ENCODE data around the gene MED27. TPM values are rescaled to one million over a fixed set of nuclear protein-coding genes. Genes with fewer than 3 reads are reported as not detected.

MED27 gene
- total RNA-seq, 1 donor from 2014 or later = 10.5 TPM

DNA sequence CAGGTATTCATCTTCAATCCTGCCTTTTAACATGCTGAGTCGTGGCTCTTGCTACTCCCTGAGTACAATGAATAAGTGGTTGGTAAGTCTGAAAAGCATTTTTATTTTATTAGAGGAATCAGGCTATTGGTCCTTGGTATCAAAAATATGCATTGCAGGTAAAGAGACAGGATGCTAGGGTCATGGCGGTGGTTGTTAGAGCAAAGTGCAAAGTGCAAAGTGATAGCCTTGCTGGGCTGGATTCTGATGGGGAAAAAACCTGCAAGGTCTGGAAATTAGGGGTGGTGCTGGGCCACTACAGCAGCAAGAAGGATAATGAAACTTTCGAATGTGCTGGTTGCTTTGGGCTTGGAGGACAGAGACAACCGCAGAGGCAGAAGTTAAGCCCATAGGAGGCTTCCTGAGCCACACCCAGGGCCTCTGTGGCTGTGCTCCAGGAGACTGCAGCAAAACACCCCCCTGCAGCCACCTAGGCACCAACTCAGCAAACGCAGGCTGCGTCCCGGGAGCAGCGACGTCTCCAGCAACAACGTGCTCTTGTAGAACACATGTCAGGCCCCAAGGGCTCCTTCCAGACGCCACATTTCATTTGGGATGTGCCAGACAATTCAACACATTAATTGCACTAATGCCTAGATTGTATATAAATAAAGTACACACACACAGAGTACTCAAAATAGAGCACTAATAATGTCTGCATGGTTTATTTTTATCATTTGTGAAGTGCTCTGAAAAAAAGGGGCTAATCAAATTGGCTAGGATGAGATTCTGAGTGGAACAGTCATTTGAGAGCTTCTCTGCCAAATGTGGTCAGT is 190.0 kb downstream of the MED27 start:
- Histone ChIP-seq H3K27me3 (ENCODE audit: control insufficient read depth, insufficient read depth, low read length) (no peaks in the 10 kb centered on the region), H3K36me3 (ENCODE audit: control insufficient read depth, insufficient read depth, low read length) (no peaks in the 10 kb centered on the region), H3K4me3 (ENCODE audit: low read depth, low read length) (no peak overlapping the region)
- TF ChIP-seq, protein P1, sequence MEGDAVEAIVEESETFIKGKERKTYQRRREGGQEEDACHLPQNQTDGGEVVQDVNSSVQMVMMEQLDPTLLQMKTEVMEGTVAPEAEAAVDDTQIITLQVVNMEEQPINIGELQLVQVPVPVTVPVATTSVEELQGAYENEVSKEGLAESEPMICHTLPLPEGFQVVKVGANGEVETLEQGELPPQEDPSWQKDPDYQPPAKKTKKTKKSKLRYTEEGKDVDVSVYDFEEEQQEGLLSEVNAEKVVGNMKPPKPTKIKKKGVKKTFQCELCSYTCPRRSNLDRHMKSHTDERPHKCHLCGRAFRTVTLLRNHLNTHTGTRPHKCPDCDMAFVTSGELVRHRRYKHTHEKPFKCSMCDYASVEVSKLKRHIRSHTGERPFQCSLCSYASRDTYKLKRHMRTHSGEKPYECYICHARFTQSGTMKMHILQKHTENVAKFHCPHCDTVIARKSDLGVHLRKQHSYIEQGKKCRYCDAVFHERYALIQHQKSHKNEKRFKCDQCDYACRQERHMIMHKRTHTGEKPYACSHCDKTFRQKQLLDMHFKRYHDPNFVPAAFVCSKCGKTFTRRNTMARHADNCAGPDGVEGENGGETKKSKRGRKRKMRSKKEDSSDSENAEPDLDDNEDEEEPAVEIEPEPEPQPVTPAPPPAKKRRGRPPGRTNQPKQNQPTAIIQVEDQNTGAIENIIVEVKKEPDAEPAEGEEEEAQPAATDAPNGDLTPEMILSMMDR (IDR thresholded peaks at IDR 0.05; ENCODE audit: insufficient read depth, low read length, severe bottlenecking) = no peak
- DNase-seq (ENCODE audit: low read depth) (no peak), FAIRE-seq (no peak)

DNA sequence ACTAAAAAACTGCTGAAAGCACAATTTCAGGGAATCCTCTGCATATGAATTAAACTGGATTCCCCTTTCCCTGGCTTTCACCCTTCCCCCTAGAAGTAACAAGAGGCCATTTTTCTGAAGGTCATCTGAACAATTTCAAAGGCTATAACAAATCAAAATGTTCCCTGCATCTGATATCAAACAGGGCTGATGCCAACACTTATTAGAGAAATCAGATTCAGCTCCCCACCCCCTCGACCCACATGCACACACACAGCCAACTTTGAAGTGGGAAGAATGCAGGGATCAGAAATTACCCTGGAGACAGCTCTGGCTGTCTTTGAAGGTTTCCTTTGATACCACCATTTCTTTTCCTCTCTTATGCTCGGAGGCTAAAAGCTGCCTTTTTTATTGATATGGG is 190.7 kb downstream of the MED27 start:
- no peaks in the 10 kb centered on the region for H3K27me3 ChIP-seq (ENCODE audit: control insufficient read depth, insufficient read depth, low read length)
- H3K36me3 ChIP-seq (ENCODE audit: control insufficient read depth, insufficient read depth, low read length) = peaks cover 1% of the 10 kb centered on the region
- no peak overlapping the region for H3K4me3 ChIP-seq (ENCODE audit: low read depth, low read length)
- no peak for FAIRE-seq
- DNase-seq (ENCODE audit: low read depth) = no peak
- TF ChIP-seq, protein P1 (IDR thresholded peaks at IDR 0.05; ENCODE audit: insufficient read depth, low read length, severe bottlenecking) = no peak

DNA sequence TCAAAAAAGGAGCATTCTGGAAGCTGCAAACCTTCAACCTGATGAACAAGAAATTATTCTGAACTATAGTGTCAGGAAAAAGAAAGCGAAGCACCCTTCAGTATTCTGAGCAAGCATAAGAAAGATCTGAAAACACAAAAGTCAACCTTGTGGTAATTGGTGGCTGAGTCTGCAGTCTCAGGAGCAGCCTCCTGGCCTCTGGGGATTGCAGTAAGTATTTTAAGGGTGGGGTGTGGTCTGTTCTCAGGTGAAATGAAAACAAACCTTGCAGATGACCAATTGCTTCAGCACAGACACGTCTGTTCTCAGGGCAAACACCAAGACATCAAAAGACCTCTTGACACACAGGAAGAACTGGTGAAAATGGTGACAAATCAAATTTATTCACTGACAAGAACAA is 192.0 kb downstream of the MED27 start:
- Histone ChIP-seq H3K27me3 (ENCODE audit: control insufficient read depth, insufficient read depth, low read length) (no peaks in the 10 kb centered on the region), H3K4me3 (ENCODE audit: low read depth, low read length) (no peak overlapping the region), H3K36me3 (ENCODE audit: control insufficient read depth, insufficient read depth, low read length) (peaks cover 3% of the 10 kb centered on the region)
- TF ChIP-seq, protein P1 (IDR thresholded peaks at IDR 0.05; ENCODE audit: insufficient read depth, low read length, severe bottlenecking) = no peak
- DNase-seq (ENCODE audit: low read depth) (no peak), FAIRE-seq (no peak)

DNA sequence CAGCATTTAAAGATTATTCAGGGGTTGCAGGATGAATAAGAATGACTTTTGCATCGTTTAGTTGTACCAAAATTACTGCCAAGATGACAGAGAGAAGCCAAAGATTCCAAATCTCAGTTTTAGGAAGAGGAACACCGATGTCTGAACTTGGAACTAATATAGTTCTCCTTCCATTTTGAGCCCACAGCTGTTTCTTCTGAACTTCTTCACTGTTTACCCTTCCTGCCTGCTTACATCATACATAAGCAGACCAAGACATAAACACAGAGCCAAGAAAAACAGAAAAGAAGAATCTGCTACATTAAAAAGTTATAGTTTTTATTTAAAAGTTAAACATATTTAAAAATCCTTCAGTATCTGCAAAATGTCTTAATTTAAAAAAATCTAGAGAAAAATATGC is 192.8 kb downstream of the MED27 start:
- FAIRE-seq (no peak), DNase-seq (ENCODE audit: low read depth) (no peak)
- Histone ChIP-seq H3K36me3 (ENCODE audit: control insufficient read depth, insufficient read depth, low read length) (peaks cover 3% of the 10 kb centered on the region), H3K4me3 (ENCODE audit: low read depth, low read length) (no peak overlapping the region), H3K27me3 (ENCODE audit: control insufficient read depth, insufficient read depth, low read length) (no peaks in the 10 kb centered on the region)
- TF ChIP-seq, protein P1 (IDR thresholded peaks at IDR 0.05; ENCODE audit: insufficient read depth, low read length, severe bottlenecking) = no peak

- FAIRE-seq (no peak), DNase-seq (ENCODE audit: low read depth) (no peak)
These were observed 194.5 kb downstream of the MED27 start for GRCh38 chr9:131885144-131885609.

More at GRCh38 chr9:131885144-131885609, 194.5 kb downstream of the MED27 start:
- TF ChIP-seq, protein P1 (IDR thresholded peaks at IDR 0.05; ENCODE audit: insufficient read depth, low read length, severe bottlenecking) = no peak
- no peaks in the 10 kb centered on the region for H3K27me3 ChIP-seq (ENCODE audit: control insufficient read depth, insufficient read depth, low read length)
- no peak overlapping the region for H3K4me3 ChIP-seq (ENCODE audit: low read depth, low read length)
- peaks cover 3% of the 10 kb centered on the region for H3K36me3 ChIP-seq (ENCODE audit: control insufficient read depth, insufficient read depth, low read length)
